ENCODE data around the gene YY1AP1.
"Not testable (repeated sequence)": the region's sequence is repeated elsewhere in the genome, so short reads cannot be mapped to it uniquely, and the experiment has no call there.

The YY1AP1 gene

DNA sequence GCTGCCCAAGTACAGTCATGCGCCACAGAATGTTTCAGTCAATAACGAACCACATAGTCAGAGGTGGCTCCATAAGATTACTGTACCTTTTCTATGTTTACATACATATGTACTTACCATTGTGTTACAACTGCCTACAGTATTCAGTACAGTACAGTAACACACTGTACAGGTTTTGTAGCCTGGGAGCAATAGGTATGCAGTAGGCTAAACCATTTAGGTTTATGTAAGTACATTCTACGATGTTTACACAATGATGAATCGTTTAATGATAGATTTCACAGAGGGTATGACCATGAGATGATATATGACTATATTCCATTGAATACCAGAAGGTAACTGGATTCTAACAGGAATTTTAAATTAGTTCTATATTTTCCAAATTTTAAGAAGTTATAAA lies 10.5 kb downstream of the YY1AP1 start:
- H3K9me3 Mint-ChIP-seq: no peaks in the 10 kb centered on the region
- peaks cover 66% of the 10 kb centered on the region for H3K36me3 Mint-ChIP-seq (ENCODE audit: low read depth)
- peaks cover 22% of the 10 kb centered on the region for H3K4me1 Mint-ChIP-seq (ENCODE audit: low read depth)
- H3K4me3 Mint-ChIP-seq: no peak overlapping the region
- no peak overlapping the region for H3K27ac Mint-ChIP-seq
- H3K27me3 Mint-ChIP-seq: no peaks in the 10 kb centered on the region

DNA sequence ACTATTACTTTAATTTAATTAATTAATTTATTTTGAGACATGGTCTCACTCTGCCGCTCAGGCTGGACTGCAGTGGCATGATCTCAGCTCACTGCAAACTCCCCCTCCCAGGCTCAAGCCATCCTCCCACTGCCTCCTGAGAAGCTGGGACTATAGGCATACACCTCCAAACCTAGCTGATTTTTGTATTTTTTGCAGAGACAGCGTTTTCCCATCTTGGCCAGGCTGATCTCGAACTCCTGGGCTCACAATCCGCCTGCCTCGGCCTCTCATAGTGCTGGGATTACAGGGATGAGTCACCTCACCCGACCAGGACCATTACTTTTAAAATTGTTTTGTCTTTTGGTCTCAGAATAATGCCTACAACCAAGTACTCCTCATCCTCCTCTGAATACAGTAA lies 15.6 kb downstream of the YY1AP1 start:
- H3K9me3 Mint-ChIP-seq: no peaks in the 10 kb centered on the region
- H3K4me1 Mint-ChIP-seq (ENCODE audit: low read depth): no peaks in the 10 kb centered on the region
- H3K27me3 Mint-ChIP-seq: no peaks in the 10 kb centered on the region
- no peak overlapping the region for H3K27ac Mint-ChIP-seq
- peaks cover 85% of the 10 kb centered on the region for H3K36me3 Mint-ChIP-seq (ENCODE audit: low read depth)
- H3K4me3 Mint-ChIP-seq: no peak overlapping the region

DNA sequence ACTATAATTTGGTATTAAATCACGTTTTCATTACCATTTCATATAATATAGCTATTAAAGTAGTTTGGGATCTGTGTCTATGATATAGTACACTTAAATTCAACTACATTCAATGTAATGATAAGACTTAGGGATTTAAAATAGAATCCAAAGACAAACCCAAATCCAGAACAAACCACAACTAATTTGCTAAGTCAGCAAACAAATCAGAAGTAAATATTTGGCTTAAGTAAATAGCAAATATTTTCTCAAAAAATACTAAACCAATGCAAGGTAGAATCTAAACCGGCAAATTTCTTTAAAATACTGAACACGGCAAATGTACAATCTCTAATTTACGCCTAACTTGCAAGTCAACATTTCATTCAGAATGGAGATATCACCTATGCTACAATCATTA lies 16.8 kb downstream of the YY1AP1 start:
- peaks cover 77% of the 10 kb centered on the region for H3K36me3 Mint-ChIP-seq (ENCODE audit: low read depth)

DNA sequence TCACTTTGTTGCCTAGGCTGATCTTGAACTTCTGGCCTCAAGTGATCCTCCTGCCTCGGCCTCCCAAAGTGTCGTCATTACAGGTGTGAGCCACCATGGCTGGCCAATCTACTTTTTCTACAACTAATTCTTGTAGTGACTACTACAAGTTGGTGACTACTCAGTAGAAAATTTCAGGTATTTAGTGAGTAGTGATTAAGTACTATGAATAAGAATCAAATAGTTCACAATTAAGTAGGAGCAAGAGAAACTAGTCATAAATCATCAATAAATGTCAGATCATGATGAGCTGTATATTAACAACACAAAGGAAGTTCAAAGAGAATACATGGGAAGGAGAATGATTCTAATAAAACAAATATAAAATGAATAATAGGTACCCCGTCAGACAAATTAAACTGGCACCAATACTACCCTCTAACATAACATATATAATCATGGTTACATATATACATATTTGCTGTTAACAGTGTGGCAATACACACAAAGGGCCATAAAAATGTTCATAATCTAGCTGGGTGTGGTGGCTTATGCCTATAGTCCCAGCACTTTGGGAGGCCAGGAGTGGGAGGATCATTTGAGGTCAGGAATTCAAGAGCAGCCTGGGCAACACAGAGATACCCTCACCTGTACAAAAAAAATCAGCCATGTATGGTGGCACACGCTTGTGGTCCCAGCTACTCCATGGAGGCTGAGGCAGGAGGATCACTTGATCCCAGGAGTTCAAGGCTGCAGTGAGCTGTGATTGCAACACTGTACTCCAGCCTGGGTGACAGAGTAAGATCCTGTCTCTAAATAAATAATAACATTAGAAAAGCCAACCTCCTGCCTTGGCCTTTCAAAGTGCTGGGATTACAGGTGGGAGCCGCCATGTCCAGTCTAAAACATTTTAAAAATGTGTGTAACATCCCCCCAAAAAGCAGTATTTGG lies 19.1 kb downstream of the YY1AP1 start:
- Mint-ChIP-seq H3K27me3 (no peaks in the 10 kb centered on the region), H3K27ac (no peak overlapping the region), H3K36me3 (ENCODE audit: low read depth) (peaks cover 70% of the 10 kb centered on the region), H3K4me1 (ENCODE audit: low read depth) (no peaks in the 10 kb centered on the region), H3K9me3 (no peaks in the 10 kb centered on the region), H3K4me3 (no peak overlapping the region)

More for the DNA sequence above, 16.8 kb downstream of the YY1AP1 start:
- H3K4me1 Mint-ChIP-seq (ENCODE audit: low read depth): no peaks in the 10 kb centered on the region
- H3K27ac Mint-ChIP-seq: no peak overlapping the region
- no peaks in the 10 kb centered on the region for H3K27me3 Mint-ChIP-seq
- H3K4me3 Mint-ChIP-seq: no peak overlapping the region
- no peaks in the 10 kb centered on the region for H3K9me3 Mint-ChIP-seq

DNA sequence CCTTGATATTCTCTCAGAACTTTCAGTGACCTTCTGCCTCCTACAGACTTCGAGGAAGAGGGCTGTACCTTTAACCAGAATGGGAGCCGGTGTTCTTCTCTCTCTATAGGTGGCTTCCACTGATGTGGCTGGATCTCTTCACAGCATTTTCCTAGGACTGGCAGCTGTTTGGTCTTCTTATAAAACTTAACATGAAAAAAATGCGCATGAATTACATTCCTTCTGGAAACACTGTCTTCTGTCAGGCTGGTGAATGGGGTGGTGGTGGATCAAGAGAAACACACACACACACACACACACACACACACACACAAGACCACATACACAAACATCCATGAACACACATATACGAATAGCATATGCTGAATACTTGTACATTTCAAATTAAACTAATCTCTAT lies 27.3 kb downstream of the YY1AP1 start:
- not testable (repeated sequence) for H3K4me1 Mint-ChIP-seq (ENCODE audit: low read depth); H3K27ac Mint-ChIP-seq
- H3K36me3 Mint-ChIP-seq (ENCODE audit: low read depth): peaks cover 61% of the 10 kb centered on the region

DNA sequence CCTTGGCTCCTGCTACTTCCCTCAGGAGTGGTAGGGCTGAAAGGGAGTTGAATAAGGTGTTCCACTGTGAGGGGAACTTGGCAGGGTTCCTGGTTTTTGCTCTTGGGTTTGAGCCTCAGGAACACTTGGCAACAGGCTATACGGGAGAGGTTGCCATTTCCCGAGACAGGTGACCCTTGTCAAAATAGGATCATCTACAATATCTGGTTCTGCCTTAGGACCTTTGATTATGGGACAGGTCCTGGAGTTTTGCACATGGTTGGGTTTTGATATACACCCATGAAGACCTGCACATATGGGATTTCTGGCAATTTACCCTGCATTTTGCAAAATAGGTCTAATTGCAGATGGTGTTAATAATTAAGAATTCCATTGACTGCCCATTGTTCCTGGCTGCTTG lies 31.1 kb downstream of the YY1AP1 start:
- H3K27ac Mint-ChIP-seq: no peak overlapping the region

More for the DNA sequence above, 27.3 kb downstream of the YY1AP1 start:
- H3K27me3 Mint-ChIP-seq, H3K9me3 Mint-ChIP-seq, H3K4me3 Mint-ChIP-seq: not testable (repeated sequence)

DNA sequence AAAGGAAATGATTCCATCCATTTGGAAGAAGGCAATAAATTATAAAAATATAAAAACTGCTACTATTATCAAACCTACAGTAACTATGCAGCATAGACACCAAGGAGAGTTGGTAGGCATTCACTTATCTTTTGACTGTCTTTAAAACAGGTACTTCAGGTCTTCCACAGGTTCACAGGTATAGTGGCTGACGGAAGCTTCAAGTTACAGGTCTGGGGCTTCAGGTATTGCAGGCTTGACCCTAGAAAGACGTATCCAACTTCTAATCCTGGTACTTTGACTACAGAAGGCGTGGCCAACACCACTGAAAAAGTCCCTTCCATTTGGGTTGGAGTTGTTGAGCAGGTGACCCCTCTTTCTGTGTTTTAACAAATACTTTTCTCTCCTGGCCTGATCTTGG lies 35.6 kb downstream of the YY1AP1 start:
- no peaks in the 10 kb centered on the region for H3K36me3 Mint-ChIP-seq (ENCODE audit: low read depth)
- H3K4me1 Mint-ChIP-seq (ENCODE audit: low read depth): peaks cover 4% of the 10 kb centered on the region

More for the DNA sequence above, 31.1 kb downstream of the YY1AP1 start:
- Mint-ChIP-seq H3K4me1 (ENCODE audit: low read depth) (no peaks in the 10 kb centered on the region), H3K27me3 (no peaks in the 10 kb centered on the region), H3K36me3 (ENCODE audit: low read depth) (peaks cover 41% of the 10 kb centered on the region), H3K4me3 (no peak overlapping the region), H3K9me3 (no peaks in the 10 kb centered on the region)

DNA sequence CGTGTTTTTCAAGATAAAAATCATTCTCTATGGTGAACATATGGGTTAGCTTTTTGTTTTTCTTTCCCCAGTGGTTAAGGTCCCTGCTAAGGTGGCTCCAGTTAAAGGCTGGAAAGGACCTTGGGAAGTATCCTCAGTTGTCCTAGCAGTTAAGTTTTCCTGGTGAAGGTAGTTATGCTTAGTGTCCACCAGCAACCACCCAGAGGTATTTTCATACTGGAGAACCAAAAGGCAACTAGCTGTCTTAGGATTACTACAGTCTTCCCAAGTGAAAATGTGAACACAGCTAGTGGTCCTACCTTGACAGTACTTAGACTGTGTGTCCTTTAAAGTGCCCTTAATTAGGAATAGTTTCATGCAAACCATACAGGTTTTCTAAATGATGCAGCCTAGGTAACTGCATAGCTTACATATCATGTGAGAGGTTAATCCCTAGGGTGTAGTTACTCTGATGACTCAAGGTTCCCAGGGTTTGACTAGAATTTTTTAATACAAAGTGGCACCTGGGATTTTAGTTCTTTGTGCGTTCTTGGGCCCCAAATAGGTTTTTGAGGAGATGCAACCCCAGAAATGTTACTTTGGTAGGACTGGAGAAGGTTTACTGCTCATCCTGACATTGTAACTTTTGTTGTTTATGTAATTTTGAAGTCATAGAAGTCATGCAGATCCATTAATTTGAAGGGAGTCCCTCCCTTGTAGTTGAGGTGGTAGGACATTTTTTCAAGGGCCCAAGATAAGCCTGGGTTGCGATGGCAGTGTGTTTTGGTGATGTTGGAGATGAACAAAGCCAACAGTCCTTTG lies 36.5 kb downstream of the YY1AP1 start:
- Mint-ChIP-seq H3K27me3 (no peaks in the 10 kb centered on the region), H3K27ac (no peak overlapping the region), H3K36me3 (ENCODE audit: low read depth) (no peaks in the 10 kb centered on the region), H3K4me3 (no peak overlapping the region), H3K4me1 (ENCODE audit: low read depth) (peaks cover 4% of the 10 kb centered on the region), H3K9me3 (no peaks in the 10 kb centered on the region)

More for the DNA sequence above, 35.6 kb downstream of the YY1AP1 start:
- Mint-ChIP-seq H3K4me3 (no peak overlapping the region), H3K27ac (no peak overlapping the region), H3K27me3 (no peaks in the 10 kb centered on the region), H3K9me3 (no peaks in the 10 kb centered on the region)

DNA sequence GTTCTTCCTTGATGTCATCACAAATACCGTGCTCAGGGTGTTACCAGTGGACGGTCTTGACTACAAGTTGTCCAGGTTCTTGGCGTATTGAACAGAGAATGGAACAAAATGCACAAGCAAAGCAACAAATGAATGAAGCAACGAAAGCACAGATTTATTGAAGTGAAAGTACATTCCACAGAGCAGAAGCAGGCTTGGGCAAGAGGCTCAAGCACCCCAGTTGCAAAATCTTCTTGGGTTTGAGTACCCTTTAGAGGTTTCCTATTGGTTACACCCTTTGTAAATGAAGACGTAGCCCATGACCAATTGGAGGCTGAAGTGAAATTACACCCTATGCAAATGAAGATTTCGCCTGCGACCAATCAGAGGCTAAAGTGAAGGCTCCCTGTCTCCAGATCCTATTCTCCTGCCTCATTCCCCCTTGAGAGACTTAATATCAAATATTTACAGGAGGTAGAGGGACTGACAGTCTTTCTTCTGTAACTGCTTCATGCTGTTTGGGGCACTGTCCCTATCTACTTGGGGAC lies 38.3 kb downstream of the YY1AP1 start:
- H3K4me1 Mint-ChIP-seq (ENCODE audit: low read depth): peaks cover 4% of the 10 kb centered on the region
- H3K4me3 Mint-ChIP-seq: no peak overlapping the region
- H3K36me3 Mint-ChIP-seq (ENCODE audit: low read depth): no peaks in the 10 kb centered on the region
- H3K27ac Mint-ChIP-seq: no peak overlapping the region
- H3K27me3 Mint-ChIP-seq: no peaks in the 10 kb centered on the region
- no peaks in the 10 kb centered on the region for H3K9me3 Mint-ChIP-seq

DNA sequence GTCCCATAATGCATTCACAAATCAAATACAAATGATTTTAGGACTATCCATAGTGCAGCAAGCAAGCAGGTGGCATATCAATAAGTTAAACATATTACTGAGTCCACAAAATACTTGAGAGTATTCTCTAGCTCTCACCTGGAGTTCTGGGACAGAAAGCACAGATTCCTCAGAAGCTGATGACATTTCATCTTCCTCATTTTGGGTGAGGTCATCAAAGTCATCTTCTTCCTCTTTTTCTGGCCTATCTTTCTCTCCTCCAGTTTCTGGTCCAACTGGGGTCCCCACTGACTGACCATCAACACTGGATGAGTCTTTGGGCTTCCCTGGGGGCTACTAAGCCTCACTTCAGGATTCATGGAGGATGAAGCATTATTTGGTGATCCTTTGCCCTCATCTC lies 38.9 kb downstream of the YY1AP1 start:
- Mint-ChIP-seq H3K27ac (no peak overlapping the region), H3K9me3 (no peaks in the 10 kb centered on the region), H3K36me3 (ENCODE audit: low read depth) (no peaks in the 10 kb centered on the region), H3K27me3 (no peaks in the 10 kb centered on the region), H3K4me1 (ENCODE audit: low read depth) (peaks cover 4% of the 10 kb centered on the region), H3K4me3 (no peak overlapping the region)

DNA sequence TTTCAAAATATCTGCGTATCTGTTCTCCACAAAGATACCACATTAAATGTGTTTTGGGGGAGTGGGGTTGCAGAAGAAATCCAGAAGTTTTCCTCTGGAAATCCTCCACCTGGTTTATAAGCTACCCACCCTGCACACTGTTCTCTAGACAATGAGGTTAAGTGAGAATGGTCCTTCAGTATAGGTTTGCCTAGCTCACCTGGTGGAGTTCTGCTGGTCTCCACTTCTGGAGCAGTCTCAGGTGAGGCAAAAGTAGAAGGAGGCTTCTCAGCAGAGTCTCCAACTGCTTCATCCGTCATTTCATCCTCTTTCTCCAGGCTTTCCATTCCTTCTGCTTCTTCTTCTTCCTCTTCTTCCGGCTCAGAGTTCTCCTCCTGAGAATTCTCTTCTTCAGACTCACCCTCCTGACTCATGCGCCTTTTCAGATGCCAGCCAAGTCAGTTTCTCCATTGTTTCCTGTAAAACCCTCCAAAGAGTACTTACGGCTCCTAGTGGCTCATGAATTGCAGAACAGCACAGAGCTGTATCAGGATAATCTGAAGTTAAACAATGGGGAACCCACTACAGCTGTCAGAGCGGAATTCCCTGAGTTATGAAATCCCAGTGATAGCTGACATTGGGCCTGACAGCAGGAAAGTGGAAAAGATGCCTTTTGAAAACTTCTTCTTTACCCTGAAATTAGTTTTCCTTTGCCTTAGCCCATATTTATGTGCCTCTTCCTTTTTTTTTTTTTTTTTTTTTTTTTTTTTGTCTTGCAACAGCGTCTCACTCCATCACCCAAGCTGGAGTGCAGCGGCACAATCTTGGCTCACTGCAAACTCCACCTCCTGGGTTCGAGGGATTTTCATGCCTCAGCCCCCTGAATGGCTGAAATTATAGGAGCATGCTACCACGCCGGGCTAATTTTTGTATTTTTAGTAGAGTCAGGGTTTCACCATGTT lies 40.1 kb downstream of the YY1AP1 start:
- Mint-ChIP-seq H3K27me3 (no peaks in the 10 kb centered on the region), H3K36me3 (ENCODE audit: low read depth) (no peaks in the 10 kb centered on the region), H3K9me3 (no peaks in the 10 kb centered on the region), H3K4me1 (ENCODE audit: low read depth) (peaks cover 4% of the 10 kb centered on the region), H3K27ac (no peak overlapping the region), H3K4me3 (no peak overlapping the region)

DNA sequence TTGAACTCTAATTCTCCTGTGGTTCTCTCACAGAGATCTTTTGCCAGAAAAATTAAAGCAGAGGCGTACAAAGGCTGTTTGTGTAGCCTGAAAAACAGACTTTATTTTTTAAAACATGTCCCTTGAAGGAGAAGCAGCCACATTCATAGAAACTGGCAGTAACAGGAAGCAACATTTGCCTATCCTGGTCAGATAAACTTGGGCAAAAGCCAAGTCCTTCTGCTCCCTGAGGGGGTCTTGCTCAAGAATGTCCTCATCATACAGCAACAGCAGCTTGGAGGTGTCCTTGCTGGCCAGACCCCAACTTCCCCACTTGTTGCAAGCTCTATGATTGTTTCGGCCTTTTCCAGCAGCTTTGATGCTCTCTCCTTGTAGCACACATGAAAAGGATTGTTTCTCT lies 42.3 kb downstream of the YY1AP1 start:
- Mint-ChIP-seq H3K4me3 (no peak overlapping the region), H3K9me3 (peaks cover 16% of the 10 kb centered on the region), H3K4me1 (ENCODE audit: low read depth) (peaks cover 4% of the 10 kb centered on the region), H3K27ac (no peak overlapping the region), H3K36me3 (ENCODE audit: low read depth) (peaks cover 10% of the 10 kb centered on the region), H3K27me3 (no peaks in the 10 kb centered on the region)

DNA sequence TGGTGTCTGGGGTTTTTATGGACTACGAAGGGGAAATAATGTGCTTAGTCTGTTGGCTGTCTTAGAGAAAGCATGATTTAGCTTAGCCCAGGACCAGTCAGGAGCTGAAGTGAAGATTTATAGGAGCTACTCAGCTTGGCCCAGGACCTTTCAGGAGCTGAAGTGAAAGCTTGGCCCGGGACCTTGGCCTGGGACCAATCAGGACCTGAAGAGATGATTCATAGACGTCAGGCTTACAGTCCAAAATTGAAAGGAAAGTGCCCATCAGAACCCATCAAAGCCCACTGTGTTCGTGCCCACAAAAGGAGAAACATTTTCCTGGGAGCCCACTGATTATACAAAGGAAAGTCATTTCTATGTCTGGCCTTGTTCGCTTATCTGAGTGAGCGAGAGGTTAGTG lies 42.9 kb downstream of the YY1AP1 start:
- Mint-ChIP-seq H3K27me3 (no peaks in the 10 kb centered on the region), H3K9me3 (peaks cover 16% of the 10 kb centered on the region), H3K36me3 (ENCODE audit: low read depth) (peaks cover 10% of the 10 kb centered on the region), H3K4me1 (ENCODE audit: low read depth) (peaks cover 4% of the 10 kb centered on the region), H3K27ac (no peak overlapping the region), H3K4me3 (no peak overlapping the region)

DNA sequence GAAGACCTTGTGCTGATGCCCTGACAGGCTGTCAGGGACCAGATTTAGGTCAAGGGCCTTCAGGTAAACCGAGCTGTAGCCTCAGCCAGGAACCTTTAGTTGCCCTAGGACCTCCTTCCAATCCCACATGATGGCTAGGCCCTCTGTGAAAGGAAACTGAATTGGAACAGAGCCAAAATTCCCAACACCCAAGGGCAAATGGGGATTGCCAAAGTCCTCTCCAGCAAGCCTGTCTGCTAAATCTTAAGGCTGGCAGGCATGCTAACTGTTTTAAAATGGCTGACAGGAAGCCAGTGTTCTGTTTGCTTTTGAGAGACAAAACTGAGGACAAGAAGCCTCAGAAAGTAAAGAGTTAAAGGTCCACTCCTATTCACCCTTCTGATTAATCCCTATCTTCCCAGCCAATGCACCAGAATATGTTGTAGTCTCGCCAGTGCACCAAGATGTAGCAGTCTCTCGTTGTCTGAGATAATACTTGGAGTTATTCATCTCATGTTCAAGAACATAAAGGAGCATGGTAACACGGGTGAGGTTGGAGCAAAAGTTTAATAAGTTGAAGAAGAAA lies 43.5 kb downstream of the YY1AP1 start:
- H3K27ac Mint-ChIP-seq: no peak overlapping the region
- no peaks in the 10 kb centered on the region for H3K27me3 Mint-ChIP-seq
- peaks cover 10% of the 10 kb centered on the region for H3K36me3 Mint-ChIP-seq (ENCODE audit: low read depth)
- no peak overlapping the region for H3K4me3 Mint-ChIP-seq
- H3K9me3 Mint-ChIP-seq: peaks cover 16% of the 10 kb centered on the region
- H3K4me1 Mint-ChIP-seq (ENCODE audit: low read depth): peaks cover 4% of the 10 kb centered on the region
